ENCODE measurements around the gene SMIM41.

- TF ChIP-seq REST (IDR thresholded peaks at IDR 0.05; ENCODE audit: insufficient read depth in 1 of 2, low read depth in 2 of 2, low read length in 1 of 2) (no peak), CTCF (IDR thresholded peaks at IDR 0.05) (no peak)
Measured at GRCh38 chr12:52066346-52067080, 13.0 kb upstream of the SMIM41 start.

All from Panc1 (cell line).